Naive thymus-derived CD8-positive, alpha-beta T cell (primary cell): ENCODE measurements around the gene CAMKK2. TPM values are rescaled to one million over a fixed set of nuclear protein-coding genes. Genes with fewer than 3 reads are reported as not detected.
"Not testable (repeated sequence)": the region's sequence is repeated elsewhere in the genome, so short reads cannot be mapped to it uniquely, and the experiment has no call there.

Source experiments
- ATAC-seq, 2 donors: fragments of 150-1000 bp; cut with Tn5 transposase in 1 of 2; sonication (Bioruptor Pico), chemical (Tn5 transposase) in 1 of 2; 1 replicate in 1 of 2; 2 replicates in 1 of 2; pipeline ENCODE4 v1.10.0; 2021; ENCODE audit warnings: mild to moderate bottlenecking in 2 of 2, moderate library complexity in 2 of 2
- POLR2A ChIA-PET: fragments of 350-600 bp; sonication (Branson Sonifier 250); formaldehyde crosslinking; loops from one replicate; lab custom pipeline; 2021; ENCODE audit warnings: antibody characterized with exemption; lab: Charles Lee
- DNase-seq, 10 donors: peaks; one replicate each; pipeline versions ENCODE4 v3.0.0 to v3.0.0-alpha.2; 2020 to 2022
- H3K27ac Mint-ChIP-seq, 10 donors: one replicate each; pipeline ENCODE4 v1.8.0; 2020 to 2022; ENCODE audit warnings: mild to moderate bottlenecking in 10 of 10, mixed read lengths in 10 of 10, moderate library complexity in 4 of 10, inconsistent platforms in 1 of 10
- H3K27me3 Mint-ChIP-seq, 5 donors: one replicate each; pipeline ENCODE4 v1.8.0; 2021 to 2022; ENCODE audit warnings: mixed read lengths in 5 of 5
- H3K36me3 Mint-ChIP-seq, 3 donors: one replicate each; pipeline ENCODE4 v1.8.0; 2020 to 2022; ENCODE audit warnings: mixed read lengths in 3 of 3, mild to moderate bottlenecking in 2 of 3, inconsistent platforms in 1 of 3
- H3K4me1 Mint-ChIP-seq, 4 donors: one replicate each; pipeline ENCODE4 v1.8.0; 2021 to 2022; ENCODE audit warnings: mixed read lengths in 4 of 4
- H3K4me3 Mint-ChIP-seq, 10 donors: one replicate each; pipeline ENCODE4 v1.8.0; 2020 to 2022; ENCODE audit warnings: mild to moderate bottlenecking in 10 of 10, mixed read lengths in 10 of 10, moderate library complexity in 6 of 10, inconsistent platforms in 1 of 10
- H3K9me3 Mint-ChIP-seq, 9 donors: one replicate each; pipeline ENCODE4 v1.8.0; 2020 to 2022; ENCODE audit warnings: mixed read lengths in 9 of 9, mild to moderate bottlenecking in 3 of 9, inconsistent platforms in 1 of 9, moderate library complexity in 1 of 9
- polyA plus RNA-seq, 3 donors: library from polyadenylated mRNA; unstranded; fragments of 300-500 nt; fragmentation: Illumina TruSeq; gene quantifications; one replicate each; pipeline ENCODE4 v1.2.3, GENCODE V29; 2021
- total RNA-seq, 8 experiments: library from RNA in 2 of 8; stranded (reverse) in 2 of 8; gene quantifications; one replicate each; pipeline ENCODE4 v1.2.3 and lab custom pipeline; 2021 to 2026

Gene CAMKK2
- total and polyA plus RNA-seq, 5 experiments from 2014 or later, result 10.0 to 15.5 (median 14.1) TPM

DNA sequence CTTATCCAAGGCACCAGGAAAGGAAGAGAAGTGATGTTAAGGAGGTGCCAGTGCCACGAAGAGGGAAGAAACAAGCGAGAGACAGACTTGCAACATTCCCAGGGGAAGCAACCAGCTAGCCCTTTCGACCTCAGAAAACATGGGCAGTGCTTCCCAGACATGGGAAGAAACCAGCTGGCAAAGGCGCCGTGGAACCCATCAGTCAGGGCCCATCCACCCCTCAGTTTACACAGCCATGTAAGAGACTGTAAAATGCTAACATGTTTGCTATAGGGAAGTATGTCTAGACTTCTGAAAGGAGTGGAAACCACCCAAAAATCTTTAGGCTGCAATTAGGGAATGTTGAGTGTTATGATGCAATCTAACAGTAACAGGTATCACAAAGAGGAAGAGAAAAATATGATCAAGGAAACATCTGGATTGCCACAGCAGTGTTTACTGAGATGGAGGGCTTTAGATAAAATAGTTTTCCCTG is 29.4 kb upstream of the CAMKK2 start:
- POLR2A ChIA-PET, result no interaction called here
- DNase-seq (no peak), ATAC-seq (no peak)
- Mint-ChIP-seq H3K4me1 (peaks cover 0 to 3% (median 0%) of the 10 kb centered on the region in 4 donors), H3K9me3 (no peaks in the 10 kb centered on the region), H3K27me3 (no peaks in the 10 kb centered on the region), H3K4me3 (no peak overlapping the region), H3K36me3 (peaks cover 0 to 87% (median 27%) of the 10 kb centered on the region in 3 donors), H3K27ac (peak overlapping the region in 2 of 10 donors; percentile 7 to 47)

DNA sequence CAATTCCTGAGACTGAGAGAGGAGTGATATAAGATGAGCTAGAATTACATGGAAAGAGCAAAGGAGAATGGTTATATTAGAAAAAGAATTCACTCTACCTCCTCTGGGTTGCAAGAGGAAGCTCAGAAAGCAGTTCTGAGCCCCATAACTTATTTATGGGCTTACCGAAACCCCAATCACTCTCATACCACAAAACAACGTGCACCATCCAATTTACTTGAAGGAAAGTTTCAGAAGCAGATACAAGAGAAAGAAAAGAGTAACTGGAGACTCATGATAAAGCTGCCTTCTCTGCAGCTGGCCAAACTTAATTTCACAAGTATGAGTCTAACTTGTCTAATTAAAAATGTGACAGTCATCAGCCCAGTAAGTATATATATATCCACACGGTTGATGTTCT is 27.4 kb upstream of the CAMKK2 start:
- no peaks in the 10 kb centered on the region for H3K9me3 Mint-ChIP-seq
- no peaks in the 10 kb centered on the region for H3K27me3 Mint-ChIP-seq
- ATAC-seq, result no peak
- H3K4me3 Mint-ChIP-seq, result no peak overlapping the region
- H3K36me3 Mint-ChIP-seq, result peaks cover 0 to 80% (median 26%) of the 10 kb centered on the region in 3 donors
- POLR2A ChIA-PET, result no interaction called here
- H3K4me1 Mint-ChIP-seq, result peaks cover 0 to 3% (median 0%) of the 10 kb centered on the region in 4 donors
- DNase-seq, result no peak
- peak overlapping the region in 1 of 10 donors; percentile 59 for H3K27ac Mint-ChIP-seq

DNA sequence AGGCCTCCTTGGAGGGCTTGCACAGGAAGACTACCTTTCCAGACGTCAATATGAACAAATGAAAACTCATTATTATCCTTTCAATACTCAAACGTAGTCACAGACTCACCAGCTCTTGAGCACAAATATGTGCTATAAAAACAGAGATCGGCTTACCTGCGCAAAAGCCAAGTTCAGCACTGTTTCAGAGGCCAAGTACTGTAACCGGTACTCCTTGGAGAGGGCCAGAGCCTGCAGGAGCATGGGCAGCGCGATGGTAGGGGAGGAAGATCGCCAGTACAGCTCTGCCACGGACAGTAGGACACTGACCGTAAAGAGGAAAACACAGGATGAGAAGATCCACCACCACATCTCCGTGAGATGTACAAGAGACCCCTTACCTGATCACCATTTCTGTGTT is 21.6 kb upstream of the CAMKK2 start:
- Mint-ChIP-seq H3K4me1 (peaks cover 7 to 19% (median 18%) of the 10 kb centered on the region in 4 donors), H3K27ac (peak overlapping the region in 1 of 10 donors; percentile 16), H3K4me3 (no peak overlapping the region), H3K9me3 (no peaks in the 10 kb centered on the region), H3K27me3 (no peaks in the 10 kb centered on the region), H3K36me3 (peaks cover 0 to 79% (median 15%) of the 10 kb centered on the region in 3 donors)
- DNase-seq (no peak), ATAC-seq (no peak)
- POLR2A ChIA-PET, result no interaction called here

DNA sequence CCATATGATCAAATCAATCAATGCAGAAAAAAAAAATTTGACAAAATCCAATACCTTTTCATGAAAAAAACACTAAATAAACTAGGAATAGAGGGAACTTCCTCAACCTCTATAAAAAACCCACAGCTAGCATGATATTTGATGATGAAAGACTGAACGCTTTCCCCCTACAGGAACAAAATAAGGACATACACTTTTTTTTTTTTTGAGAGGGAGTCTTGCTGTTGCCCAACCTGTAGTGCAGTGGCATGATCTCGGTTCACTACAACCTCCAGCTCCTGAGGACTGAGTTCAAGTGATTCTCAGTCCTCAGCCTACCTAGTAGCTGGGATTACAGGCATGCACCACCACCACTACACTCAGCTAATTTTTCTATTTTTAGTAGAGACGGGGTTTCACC is 17.9 kb upstream of the CAMKK2 start:
- Mint-ChIP-seq H3K36me3 (peaks cover 0 to 89% (median 17%) of the 10 kb centered on the region in 3 donors), H3K27me3 (no peaks in the 10 kb centered on the region), H3K9me3 (no peaks in the 10 kb centered on the region), H3K4me3 (no peak overlapping the region), H3K4me1 (peaks cover 7 to 24% (median 20%) of the 10 kb centered on the region in 4 donors), H3K27ac (peak overlapping the region in 5 of 10 donors; percentile 38 to 60 (median 44))
- POLR2A ChIA-PET, result no interaction called here
- ATAC-seq (no peak), DNase-seq (no peak)

DNA sequence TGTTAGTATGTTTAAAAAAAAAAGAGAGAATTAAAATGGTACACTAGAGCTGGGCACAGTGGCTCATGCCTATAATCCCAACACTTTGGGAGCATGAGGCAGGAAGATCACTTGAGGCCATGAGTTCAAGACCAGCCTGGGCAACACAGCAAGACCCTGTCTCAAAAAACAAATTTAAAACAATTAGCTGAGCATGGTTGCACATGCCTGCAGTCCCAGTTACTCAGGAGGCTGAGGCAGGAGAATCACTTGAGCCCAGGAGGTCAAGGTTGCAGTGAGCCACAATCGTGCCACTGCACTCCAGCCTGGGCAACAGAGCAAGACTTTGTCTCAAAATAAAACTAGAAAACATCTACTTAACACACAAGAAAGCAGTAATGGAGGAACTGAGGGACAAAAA is 13.7 kb upstream of the CAMKK2 start:
- DNase-seq, H3K27me3 Mint-ChIP-seq, H3K4me3 Mint-ChIP-seq, ATAC-seq, POLR2A ChIA-PET, H3K9me3 Mint-ChIP-seq: not testable (repeated sequence)
- H3K4me1 Mint-ChIP-seq, result peaks cover 3 to 23% (median 20%) of the 10 kb centered on the region in 4 donors
- peaks cover 0 to 68% (median 17%) of the 10 kb centered on the region in 3 donors for H3K36me3 Mint-ChIP-seq
- H3K27ac Mint-ChIP-seq, result peak overlapping the region in 4 of 10 donors; percentile 20 to 83 (median 35)

DNA sequence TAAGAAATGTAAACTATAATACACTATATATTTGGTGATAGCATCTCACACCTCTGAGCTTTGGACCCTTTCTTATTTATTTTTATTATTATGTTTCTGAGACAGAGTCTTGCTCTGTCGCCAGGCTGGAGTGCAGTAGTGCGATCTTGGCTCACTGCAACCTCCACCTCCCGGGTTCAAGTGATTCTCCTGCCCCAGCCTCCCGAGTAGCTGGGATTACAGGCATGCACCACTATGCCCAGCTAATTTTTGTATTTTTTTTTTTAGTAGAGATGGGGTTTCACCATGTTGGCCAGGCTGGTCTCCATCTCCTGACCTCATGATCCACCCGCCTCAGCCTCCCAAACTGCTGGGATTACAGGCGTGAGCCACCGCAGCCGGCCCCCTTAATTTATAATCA is 10.9 kb upstream of the CAMKK2 start:
- DNase-seq, H3K4me3 Mint-ChIP-seq, H3K9me3 Mint-ChIP-seq, ATAC-seq, POLR2A ChIA-PET, H3K27me3 Mint-ChIP-seq, H3K4me1 Mint-ChIP-seq: not testable (repeated sequence)
- Mint-ChIP-seq H3K36me3 (peaks cover 0 to 44% (median 13%) of the 10 kb centered on the region in 3 donors), H3K27ac (peak overlapping the region in 1 of 10 donors; percentile 63)

DNA sequence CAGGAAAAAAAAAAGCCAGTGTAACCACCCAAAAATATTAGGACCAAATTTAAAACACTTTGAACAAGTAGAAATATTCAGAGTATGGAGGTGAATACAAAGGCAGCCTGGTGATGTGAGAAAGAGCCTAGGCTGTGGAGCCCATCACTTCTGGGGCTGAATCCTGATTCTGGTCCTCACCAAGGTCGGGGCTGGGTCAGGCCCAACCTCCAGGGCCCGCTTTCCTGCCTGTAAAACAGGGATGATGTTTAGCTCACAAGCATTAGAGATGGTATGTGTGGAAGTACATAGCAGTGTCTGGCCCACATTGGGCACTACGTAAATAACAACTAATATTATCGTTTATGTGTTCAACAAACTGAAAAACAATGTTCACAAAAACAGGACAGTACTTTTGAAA is 7.8 kb upstream of the CAMKK2 start:
- Mint-ChIP-seq H3K27ac (peak overlapping the region in 2 of 10 donors; percentile 28 to 35), H3K4me1 (peaks cover 0 to 2% (median under 1%) of the 10 kb centered on the region in 4 donors), H3K27me3 (no peaks in the 10 kb centered on the region), H3K4me3 (no peak overlapping the region), H3K9me3 (no peaks in the 10 kb centered on the region), H3K36me3 (peaks cover 0 to 16% (median 11%) of the 10 kb centered on the region in 3 donors)
- no peak for DNase-seq
- no peak for ATAC-seq
- POLR2A ChIA-PET, result no interaction called here

DNA sequence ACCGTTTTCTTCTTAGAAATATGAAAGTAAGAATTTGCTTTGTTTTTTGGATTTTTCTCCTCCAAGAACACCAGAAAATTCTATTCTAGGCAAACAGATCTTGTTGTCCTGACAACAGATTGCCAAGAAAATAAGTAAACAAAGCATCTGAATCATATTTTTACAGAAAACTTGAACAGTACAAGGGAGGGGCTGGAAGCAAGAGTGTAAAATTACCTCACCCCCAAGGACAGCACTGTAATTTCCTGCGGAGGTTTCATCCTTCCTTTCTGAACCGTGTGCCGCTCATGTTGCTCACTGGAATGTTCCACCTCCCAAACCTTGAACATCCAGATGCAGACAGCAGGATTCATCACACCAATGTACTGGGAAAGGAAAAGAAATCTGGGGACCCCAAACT is 5.4 kb upstream of the CAMKK2 start:
- POLR2A ChIA-PET, result no interaction called here
- no peaks in the 10 kb centered on the region for H3K36me3 Mint-ChIP-seq
- no peak overlapping the region for H3K27ac Mint-ChIP-seq
- H3K9me3 Mint-ChIP-seq, result no peaks in the 10 kb centered on the region
- H3K4me3 Mint-ChIP-seq, result no peak overlapping the region
- DNase-seq, result no peak
- H3K27me3 Mint-ChIP-seq, result no peaks in the 10 kb centered on the region
- H3K4me1 Mint-ChIP-seq, result peaks cover 3 to 11% (median 4%) of the 10 kb centered on the region in 4 donors
- ATAC-seq, result no peak

DNA sequence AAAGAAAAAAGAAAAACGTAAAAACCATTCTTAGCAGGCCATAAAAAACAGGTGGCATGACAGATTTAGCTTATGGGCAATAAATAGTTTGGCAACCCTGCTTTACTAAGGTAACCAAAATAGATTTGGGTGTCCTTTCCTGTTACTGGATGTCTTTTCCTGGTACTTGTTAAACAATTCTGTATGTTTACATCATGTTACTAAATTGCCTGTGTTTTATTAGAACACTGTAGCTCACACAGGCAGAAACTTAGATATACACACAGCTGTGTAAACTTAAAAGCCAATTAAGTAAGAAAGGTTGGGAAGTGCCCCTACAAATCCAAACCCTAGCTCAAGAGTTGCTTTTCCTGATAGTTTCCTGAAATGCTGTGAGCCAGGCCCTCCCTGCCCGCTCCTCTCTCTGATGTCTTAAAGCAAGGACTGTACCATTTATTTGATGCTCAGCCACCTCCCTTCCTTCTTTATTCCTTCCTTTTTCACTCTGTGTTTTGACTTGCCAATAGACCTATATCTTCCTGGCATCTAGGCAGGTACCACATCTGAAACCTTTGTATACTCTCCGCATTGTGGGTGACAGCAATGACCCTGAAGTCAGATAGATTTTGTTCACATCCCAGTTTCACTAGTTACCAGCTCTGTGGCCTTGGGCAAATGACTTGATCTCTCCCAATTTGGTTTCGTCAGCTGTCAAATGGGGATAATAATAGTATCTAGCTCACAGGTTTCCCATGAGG is 3.7 kb upstream of the CAMKK2 start:
- H3K27ac Mint-ChIP-seq, result peak overlapping the region in 2 of 10 donors; percentile 12 to 87
- H3K9me3 Mint-ChIP-seq, result no peaks in the 10 kb centered on the region
- POLR2A ChIA-PET, result interaction anchor here (0.6 kb wide), 1 partner anchor 487 kb away, joined by 3 read pairs; no protein-coding TSS in a partner anchor
- no peaks in the 10 kb centered on the region for H3K36me3 Mint-ChIP-seq
- H3K4me3 Mint-ChIP-seq, result peak overlapping the region in 1 of 10 donors; percentile 45
- H3K27me3 Mint-ChIP-seq, result no peaks in the 10 kb centered on the region
- ATAC-seq (no peak), DNase-seq (no peak)
- H3K4me1 Mint-ChIP-seq, result peaks cover 5 to 16% (median 10%) of the 10 kb centered on the region in 4 donors

DNA sequence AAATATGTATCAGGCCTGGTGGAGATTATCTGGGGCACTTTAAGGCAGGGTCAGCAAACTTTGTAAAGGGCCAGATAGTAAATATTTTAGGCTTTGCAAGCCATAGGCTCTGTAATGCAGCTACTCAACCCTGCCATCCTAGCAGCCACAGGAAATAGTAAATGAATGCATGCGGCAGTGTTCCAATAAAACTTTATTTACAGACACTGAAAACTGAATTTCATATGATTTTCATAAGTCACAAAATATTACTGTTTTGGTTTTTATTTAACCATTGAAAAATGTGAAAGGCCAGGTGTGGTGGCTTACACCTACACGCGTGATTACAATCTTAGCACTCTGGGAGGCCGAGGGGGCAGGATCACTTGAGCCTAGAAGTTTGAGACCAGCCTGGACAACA is 3.2 kb upstream of the CAMKK2 start:
- Mint-ChIP-seq H3K4me1 (peaks cover 7 to 20% (median 13%) of the 10 kb centered on the region in 4 donors), H3K27me3 (no peaks in the 10 kb centered on the region), H3K36me3 (no peaks in the 10 kb centered on the region), H3K4me3 (no peak overlapping the region), H3K27ac (no peak overlapping the region), H3K9me3 (no peaks in the 10 kb centered on the region)
- ATAC-seq, result no peak
- POLR2A ChIA-PET, result no interaction called here
- no peak for DNase-seq

DNA sequence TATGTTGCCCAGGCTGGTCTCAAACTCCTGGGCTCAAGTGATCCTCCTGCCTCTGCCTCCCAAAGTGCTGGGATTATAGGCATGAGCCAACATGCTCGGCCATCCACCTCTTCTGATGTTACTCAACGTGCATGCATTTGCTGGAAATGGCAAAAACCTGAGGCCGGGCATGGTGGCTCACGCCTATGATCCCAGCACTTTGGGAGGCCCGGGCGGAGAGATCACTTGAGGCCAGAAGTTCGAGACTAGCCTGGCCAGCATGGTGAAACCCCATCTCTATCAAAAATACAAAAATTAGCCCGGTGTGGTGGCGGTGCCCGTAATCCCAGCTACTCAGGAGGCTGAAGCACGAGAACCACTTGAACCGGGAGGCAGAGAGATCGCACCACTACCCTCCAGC is 1.9 kb upstream of the CAMKK2 start:
- H3K9me3 Mint-ChIP-seq, H3K27me3 Mint-ChIP-seq, H3K36me3 Mint-ChIP-seq, ATAC-seq, DNase-seq: not testable (repeated sequence)
- Mint-ChIP-seq H3K4me3 (peak overlapping the region in 8 of 10 donors; percentile 45 to 92 (median 84)), H3K4me1 (peaks cover 7 to 29% (median 18%) of the 10 kb centered on the region in 4 donors), H3K27ac (peak overlapping the region in 2 of 10 donors; percentile 31 to 52)
- POLR2A ChIA-PET, result interaction anchor here (0.6 to 0.7 kb wide), 4 partner anchors 135 to 947 kb away, joined by 3 to 7 read pairs (median 4); partner anchors contain the start of gene PSMD9

DNA sequence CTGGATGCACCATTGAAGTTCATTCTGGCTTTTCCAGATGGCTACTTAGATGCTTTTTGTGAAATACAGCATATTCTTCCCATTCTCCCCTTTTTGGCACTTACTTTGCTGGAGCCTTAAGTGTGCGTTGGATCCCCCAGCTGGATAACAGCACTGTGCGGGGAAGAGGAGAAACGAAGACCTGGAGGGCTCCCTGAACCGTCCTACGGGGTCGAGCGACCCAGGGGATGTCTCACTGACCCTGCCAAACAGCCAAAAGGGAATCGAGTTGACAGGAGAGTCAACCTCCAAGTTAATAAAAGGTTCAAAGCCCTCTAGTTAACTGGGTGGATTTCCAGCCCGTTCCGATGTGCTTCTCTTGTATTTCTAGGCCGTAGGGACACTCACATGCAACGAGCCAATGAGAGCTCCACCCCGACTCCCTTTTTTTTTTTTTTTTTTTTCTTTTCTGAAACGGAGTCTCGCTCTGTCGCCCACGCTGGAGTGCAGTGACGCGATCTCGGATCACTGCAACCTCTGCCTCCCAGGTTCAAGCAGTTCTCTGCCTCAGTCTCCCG is 1.0 kb upstream of the CAMKK2 start:
- Mint-ChIP-seq H3K27ac (peak overlapping the region; percentile 19 to 91 (median 72)), H3K27me3 (no peaks in the 10 kb centered on the region), H3K4me1 (peaks cover 7 to 30% (median 20%) of the 10 kb centered on the region in 4 donors), H3K9me3 (no peaks in the 10 kb centered on the region), H3K36me3 (no peaks in the 10 kb centered on the region), H3K4me3 (peak overlapping the region; percentile 81 to 92 (median 87))
- ATAC-seq (no peak), DNase-seq (peak in 2 of 10 donors; percentile 8 to 25)
- POLR2A ChIA-PET, result interaction anchor here (0.6 to 0.7 kb wide), 4 partner anchors 56 to 948 kb away, joined by 3 to 7 read pairs (median 3); partner anchors contain the start of gene PSMD9
